ENCODE data around the gene TNFAIP3.

GRCh38 chr6:137910424-137910834, 43.4 kb downstream of the TNFAIP3 start:
- TF ChIP-seq CTCF (conservative IDR thresholded peaks at IDR 0.05; ENCODE audit: low read depth, low read length) (no peak), ELK1 (IDR thresholded peaks at IDR 0.05; ENCODE audit: borderline replicate concordance, low read depth, low read length) (no peak), BHLHE40 (IDR thresholded peaks at IDR 0.05; ENCODE audit: low read depth, low read length) (no peak), SMC3 (IDR thresholded peaks at IDR 0.05; ENCODE audit: low read depth, low read length) (no peak), RAD21 (IDR thresholded peaks at IDR 0.05; ENCODE audit: low read length) (no peak), POLR2A (IDR thresholded peaks at IDR 0.05; ENCODE audit: low read depth, low read length) (no peak), CEBPB (IDR thresholded peaks at IDR 0.05; ENCODE audit: low read depth, low read length) (no peak), USF2 (IDR thresholded peaks at IDR 0.05; ENCODE audit: low read depth, low read length) (no peak), MXI1 (IDR thresholded peaks at IDR 0.05; ENCODE audit: borderline replicate concordance, low read depth, low read length) (no peak), RFX5 (IDR thresholded peaks at IDR 0.05; ENCODE audit: low read depth, low read length) (no peak), FOS (IDR thresholded peaks at IDR 0.05; ENCODE audit: low read depth, low read length) (no peak), MAFK (IDR thresholded peaks at IDR 0.05; ENCODE audit: low read depth, low read length) (no peak), CHD1 (IDR thresholded peaks at IDR 0.05; ENCODE audit: low read depth, low read length) (no peak), MAZ (IDR thresholded peaks at IDR 0.05; ENCODE audit: borderline replicate concordance, low read depth, low read length) (no peak)
